ENCODE measurements around the gene ADGRG6. TPM values are rescaled to one million over a fixed set of nuclear protein-coding genes. Genes with fewer than 3 reads are reported as not detected.

The ADGRG6 gene
- total and polyA plus RNA-seq, 9 of the 15 experiments (the other 6 are each of a cell fraction or from before 2014, with no cell fraction given) = under 0.01 to 0.11 (median 0.05) TPM; not detected in 5

DNA sequence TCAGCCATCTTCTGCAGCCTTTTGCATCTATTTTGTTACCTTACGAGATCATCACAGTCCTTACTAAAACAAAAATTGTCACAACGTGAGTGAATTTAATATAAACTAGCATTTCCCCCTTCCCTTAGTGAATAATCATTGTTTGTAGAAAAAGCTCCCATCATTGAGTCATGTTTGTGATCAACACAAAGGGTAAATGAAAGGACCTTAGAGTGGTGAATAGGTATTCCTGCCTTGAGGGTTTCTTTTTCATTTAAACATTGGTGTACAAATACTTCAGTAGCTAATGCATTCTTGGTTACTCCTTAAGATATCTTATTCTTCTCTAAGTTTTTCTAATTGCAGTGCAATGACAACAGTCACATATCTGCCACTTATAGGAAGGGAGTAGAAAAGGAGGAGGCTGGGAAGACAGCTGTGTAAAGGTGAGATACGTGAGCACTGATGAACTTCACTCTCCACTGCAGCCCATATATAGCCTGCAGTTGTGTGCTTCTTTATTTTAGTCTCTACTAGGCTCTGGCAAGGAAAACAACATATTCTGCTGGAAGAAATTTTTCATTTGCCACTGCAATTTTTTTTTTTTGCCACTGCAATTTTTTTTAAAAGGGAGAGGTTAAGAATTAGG lies 27.8 kb downstream of the ADGRG6 start:
- Histone ChIP-seq H2AFZ (ENCODE audit: low read depth, low read length) (no peak overlapping the region), H3K4me3 (no peak overlapping the region), H3K27me3 (ENCODE audit: control insufficient read depth in 2 of 2, insufficient read depth in 2 of 2, low read length in 2 of 2) (no peaks in the 10 kb centered on the region), H3K9me3 (replicated peaks; ENCODE audit: control insufficient read depth, insufficient read depth, low read depth, low read length) (no peaks in the 10 kb centered on the region), H3K9ac (ENCODE audit: insufficient read depth in 1 of 2, low read depth in 2 of 2, low read length in 2 of 2) (no peak overlapping the region), H3K4me2 (ENCODE audit: insufficient read depth, low read length) (no peak overlapping the region), H3K9me1 (ENCODE audit: control insufficient read depth, insufficient read depth, low read length) (no peaks in the 10 kb centered on the region), H3K27ac (ENCODE audit: extremely low read depth, low read depth, low read length) (no peak overlapping the region), H3K79me2 (ENCODE audit: control insufficient read depth, insufficient read depth, low read length) (no peaks in the 10 kb centered on the region), H3K4me1 (replicated peaks in 1 of 2; ENCODE audit: control insufficient read depth in 2 of 2, insufficient read depth in 2 of 2, low read length in 2 of 2) (no peaks in the 10 kb centered on the region), H4K20me1 (replicated peaks; ENCODE audit: control insufficient read depth, insufficient read depth, low read length) (no peaks in the 10 kb centered on the region), H3K36me3 (ENCODE audit: control insufficient read depth, insufficient read depth, low read length) (no peaks in the 10 kb centered on the region)
- in situ Hi-C loops (cut with MboI) = no loop called here
- no peak for ATAC-seq
- no peak for TF ChIP-seq ZKSCAN3 (CRISPR knock-in tag; IDR thresholded peaks at IDR 0.05)
- no peak for TF ChIP-seq ZNF778 (CRISPR knock-in tag; IDR thresholded peaks at IDR 0.05)
- no peak for TF ChIP-seq CBX8 (IDR thresholded peaks at IDR 0.05; ENCODE audit: borderline replicate concordance, extremely low read depth, low read depth, low read length, poor library complexity, severe bottlenecking)
- TF ChIP-seq GABPB2 (CRISPR knock-in tag; conservative IDR thresholded peaks at IDR 0.05) = no peak
- TF ChIP-seq ZNF316 (IDR thresholded peaks at IDR 0.05) = no peak
- no peak for TF ChIP-seq HDGF (IDR thresholded peaks at IDR 0.05)
- no peak for TF ChIP-seq HDAC1 (IDR thresholded peaks at IDR 0.05)
- TF ChIP-seq FOSL1 (tag; conservative IDR thresholded peaks at IDR 0.05) = no peak
- TF ChIP-seq, protein P1, sequence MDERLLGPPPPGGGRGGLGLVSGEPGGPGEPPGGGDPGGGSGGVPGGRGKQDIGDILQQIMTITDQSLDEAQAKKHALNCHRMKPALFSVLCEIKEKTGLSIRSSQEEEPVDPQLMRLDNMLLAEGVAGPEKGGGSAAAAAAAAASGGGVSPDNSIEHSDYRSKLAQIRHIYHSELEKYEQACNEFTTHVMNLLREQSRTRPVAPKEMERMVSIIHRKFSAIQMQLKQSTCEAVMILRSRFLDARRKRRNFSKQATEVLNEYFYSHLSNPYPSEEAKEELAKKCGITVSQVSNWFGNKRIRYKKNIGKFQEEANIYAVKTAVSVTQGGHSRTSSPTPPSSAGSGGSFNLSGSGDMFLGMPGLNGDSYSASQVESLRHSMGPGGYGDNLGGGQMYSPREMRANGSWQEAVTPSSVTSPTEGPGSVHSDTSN (CRISPR knock-in tag; IDR thresholded peaks at IDR 0.05; ENCODE audit: low read depth) = no peak
- TF ChIP-seq, protein P1 (tag; conservative IDR thresholded peaks at IDR 0.05; ENCODE audit: low read depth) = no peak
- TF ChIP-seq ZBED1 (IDR thresholded peaks at IDR 0.05) = no peak
- TF ChIP-seq TRIM28 (IDR thresholded peaks at IDR 0.05) = no peak
- TF ChIP-seq ZNF717 (CRISPR knock-in tag; IDR thresholded peaks at IDR 0.05) = no peak
- no peak for TF ChIP-seq FOXP1 (CRISPR knock-in tag; IDR thresholded peaks at IDR 0.05)
- TF ChIP-seq ZNF75A (CRISPR knock-in tag; IDR thresholded peaks at IDR 0.05) = no peak
- CTCF ChIA-PET (ENCODE audit: low intra/inter-chr PET ratio) = no interaction called here
- intact Hi-C loops (cut with micrococcal nuclease) = no loop called here
- WGBS (ENCODE audit: insufficient coverage, low coverage, missing lambda C conversion rate) = 0% methylated on average over 3 of the region's 3 CpGs
- FAIRE-seq = no peak
- BruUV-seq (replicated peaks) = no TSS peak
- DNase-seq (ENCODE audit: extremely low read depth in 1 of 4, low spot score in 3 of 4) = no peak
- POLR2A ChIA-PET = no interaction called here
